Umbilical cord (tissue), 2 donors: ENCODE results near the gene TLR5. TPM values are rescaled to one million over a fixed set of nuclear protein-coding genes. Genes with fewer than 3 reads are reported as not detected.

Source experiments
- DNase-seq: peaks from one replicate; pipeline ENCODE4 v3.0.0-alpha.2; 2015; ENCODE audit warnings: low spot score
- total RNA-seq: library from RNA; depleted of rRNA; stranded (reverse); fragments of >200 nt; gene quantifications from one replicate; pipeline ENCODE4 v1.2.3, GENCODE V29; 2014; ENCODE audit warnings: low replicate concordance; ENCODE audit not compliant: insufficient read depth

TLR5 gene
- total RNA-seq, 1 donor from 2014 or later, result 23.8 TPM

DNA sequence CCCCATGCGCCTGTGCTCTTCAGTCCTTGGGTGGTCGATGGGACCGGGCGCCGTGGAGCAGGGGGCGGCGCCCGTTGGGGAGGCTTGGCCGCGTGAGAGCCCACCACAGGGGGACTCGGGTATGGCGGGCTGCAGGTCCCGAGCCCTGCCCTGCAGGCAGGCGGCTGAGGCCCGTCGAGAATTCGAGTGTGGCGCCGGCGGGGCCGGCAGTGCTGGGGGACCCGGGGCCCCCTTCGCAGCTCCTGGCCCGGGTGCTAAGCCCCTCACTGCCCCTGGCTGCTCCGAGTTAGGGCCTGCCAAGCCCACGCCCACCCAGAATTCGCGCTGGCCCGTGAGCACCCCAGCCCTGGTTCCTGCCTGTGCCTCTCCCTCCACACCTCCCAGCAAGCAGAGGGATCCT lies 26.1 kb downstream of the TLR5 start:
- no peak for DNase-seq

DNA sequence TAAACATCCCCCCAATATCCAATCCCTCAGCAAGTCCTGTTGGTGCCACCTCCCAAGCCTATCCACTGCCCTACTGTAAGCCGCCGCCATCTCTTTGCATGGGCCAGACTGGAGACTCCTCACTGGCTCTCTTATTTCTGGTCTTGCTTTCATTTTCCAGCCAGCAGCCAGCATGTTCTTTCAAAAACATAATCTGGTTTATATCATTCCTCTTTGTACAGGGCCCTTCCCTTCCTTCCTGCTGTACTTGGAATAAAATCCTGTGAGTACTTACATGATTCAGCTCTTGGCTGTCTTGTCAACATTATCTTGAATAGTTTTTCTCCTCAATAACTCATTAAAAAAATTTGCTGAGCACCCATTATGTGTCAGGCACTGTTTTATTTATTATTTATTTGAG lies 28.2 kb downstream of the TLR5 start:
- peak; percentile 95 for DNase-seq

DNA sequence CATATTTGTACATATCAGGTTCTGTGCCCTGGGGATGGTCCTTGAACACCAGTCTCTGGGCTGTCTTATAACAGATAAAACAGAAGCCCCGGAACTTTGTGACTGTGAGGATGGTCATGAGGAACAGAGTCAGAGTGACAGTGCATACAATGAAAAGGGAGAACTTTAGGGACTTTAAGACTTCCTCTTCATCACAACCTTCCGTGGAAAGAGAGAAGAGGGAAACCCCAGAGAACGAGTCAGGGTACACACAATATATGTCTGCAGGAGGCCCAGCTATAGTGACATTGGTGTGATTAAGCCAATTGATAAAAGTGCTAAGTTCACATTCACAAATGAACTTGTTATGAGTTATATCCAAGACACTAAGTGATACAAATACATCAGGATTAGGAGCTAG lies 32.1 kb downstream of the TLR5 start:
- no peak for DNase-seq

DNA sequence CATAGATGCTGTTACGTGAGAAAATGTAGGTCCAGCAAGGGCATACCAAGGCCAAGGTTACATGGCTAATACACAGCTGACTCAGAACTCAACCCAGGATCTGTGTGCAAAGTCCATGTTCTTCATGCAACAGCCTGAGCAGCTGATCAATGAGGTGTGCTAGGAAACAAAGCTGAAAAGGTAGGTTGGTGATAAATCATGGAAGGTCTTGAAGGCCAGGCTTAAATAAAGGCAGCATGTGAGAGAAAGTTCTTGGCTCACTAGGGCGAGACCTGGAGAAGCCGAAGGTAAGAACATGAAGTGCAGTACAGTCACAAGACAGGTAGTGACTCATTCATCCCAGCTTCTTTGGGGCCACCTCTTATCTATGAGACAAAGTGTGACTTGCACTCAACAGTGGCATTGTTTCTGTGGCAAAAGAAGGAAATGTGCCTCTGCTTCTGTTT lies 33.4 kb downstream of the TLR5 start:
- DNase-seq, result no peak

DNA sequence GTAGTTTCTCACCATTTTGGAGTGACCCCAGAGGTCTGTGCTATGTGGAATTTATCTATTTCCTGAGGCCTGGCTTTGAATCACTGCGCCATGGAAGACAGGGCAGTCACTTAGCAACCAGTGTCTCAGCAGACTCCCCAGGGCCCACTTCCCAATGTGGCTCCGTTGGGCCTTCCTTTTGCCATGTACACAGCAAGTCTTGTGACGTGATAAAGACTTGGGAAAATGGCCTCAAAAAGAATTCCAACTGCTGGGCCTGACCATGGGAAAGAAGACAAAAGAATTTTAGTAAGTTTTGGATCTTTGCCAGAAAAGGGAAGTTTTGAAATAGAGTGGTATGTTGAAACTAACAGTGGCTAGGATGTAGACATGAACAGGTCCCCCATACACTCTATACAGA lies 36.2 kb downstream of the TLR5 start:
- DNase-seq, result no peak

DNA sequence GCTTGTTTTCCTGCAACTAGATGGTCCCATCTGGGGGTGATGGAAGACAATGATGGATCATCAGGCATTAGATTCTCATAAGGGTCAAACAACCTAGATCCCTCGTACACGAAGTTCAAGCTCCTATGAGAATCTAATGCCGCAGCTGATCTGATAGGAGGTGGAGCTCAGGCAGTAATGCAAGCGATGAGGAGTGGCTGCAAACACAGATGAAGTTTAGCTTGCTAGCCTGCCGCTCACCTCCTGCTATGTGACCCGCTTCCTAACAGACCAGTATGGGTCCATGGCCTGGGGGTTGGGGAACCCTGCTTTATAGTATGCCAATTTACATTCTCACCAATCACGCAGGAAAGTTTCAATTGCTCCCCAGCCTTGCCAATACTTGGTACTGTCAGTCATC lies 37.5 kb downstream of the TLR5 start:
- DNase-seq, result no peak

DNA sequence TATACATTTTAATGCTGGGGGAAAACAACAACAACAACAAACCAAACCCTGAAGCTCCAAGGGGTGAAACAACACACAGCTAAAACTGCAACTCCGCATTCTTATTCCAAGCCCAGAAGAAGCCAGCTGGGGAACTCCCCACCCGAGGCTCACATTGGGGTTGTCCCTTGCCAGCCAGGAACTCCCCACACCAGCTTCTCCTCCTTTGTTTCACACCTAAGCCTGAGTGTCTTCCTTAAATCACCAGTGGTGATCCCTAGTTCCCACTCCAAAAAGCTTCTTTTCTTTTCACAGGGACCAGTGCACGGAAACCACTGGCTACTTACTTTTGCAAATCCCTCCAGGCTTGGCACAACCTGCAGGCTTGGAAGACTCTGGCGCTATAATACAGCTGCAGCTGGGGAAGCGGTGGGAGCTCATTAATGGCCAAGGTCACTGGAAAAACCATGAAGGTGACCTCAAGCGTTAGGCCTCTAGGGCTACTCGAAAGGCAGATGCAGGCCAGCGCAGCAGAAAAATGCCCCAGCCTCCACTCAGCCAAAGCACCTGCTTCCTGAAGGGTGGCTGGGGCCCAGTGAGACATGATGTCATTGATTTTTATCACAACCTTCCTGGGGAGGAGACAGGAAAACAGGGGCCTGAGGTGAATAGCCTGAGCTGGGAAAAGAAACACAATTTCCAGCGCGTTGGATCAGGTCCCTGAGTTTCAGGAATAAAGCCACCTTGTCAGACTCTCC lies 40.1 kb downstream of the TLR5 start:
- DNase-seq, result no peak

DNA sequence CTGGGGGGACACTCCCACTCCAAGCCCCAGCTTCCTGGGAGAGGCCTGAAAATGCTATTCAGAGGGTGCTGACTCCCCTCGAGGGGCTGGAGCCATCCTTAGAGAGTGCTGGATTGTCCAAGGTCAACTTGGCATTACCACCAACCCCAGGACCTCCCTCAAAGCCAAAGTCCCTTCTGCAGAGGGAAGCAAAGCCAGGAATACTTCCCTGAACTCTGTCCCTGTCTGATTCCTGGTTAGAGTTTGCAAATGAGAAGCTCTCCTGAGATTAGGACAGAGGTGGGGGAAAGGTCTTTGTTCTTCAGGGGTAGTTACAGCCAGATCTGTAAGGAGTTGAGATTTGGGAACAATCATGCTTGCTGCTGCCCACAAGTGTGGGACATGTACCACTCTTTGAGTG lies 45.3 kb downstream of the TLR5 start:
- DNase-seq, result no peak

DNA sequence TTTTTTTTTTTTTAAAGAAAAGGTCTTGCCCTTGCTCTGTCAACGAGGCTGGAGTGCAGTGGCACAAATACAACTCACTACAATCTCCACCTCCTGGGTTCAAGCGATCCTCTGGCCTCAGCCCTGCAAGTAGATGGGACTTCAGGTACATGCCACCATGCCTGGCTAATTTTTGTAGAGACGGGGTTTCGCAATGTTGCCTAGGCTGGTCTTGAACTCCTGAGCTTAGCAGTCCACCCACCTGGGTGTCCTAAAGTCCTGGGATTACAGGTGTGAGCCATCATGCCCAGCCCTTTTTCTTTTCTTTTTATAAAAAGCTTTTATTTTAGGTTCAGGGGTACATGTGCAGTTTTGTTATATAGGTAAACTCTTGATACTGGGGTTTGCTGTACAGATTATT lies 47.2 kb downstream of the TLR5 start:
- no peak for DNase-seq

DNA sequence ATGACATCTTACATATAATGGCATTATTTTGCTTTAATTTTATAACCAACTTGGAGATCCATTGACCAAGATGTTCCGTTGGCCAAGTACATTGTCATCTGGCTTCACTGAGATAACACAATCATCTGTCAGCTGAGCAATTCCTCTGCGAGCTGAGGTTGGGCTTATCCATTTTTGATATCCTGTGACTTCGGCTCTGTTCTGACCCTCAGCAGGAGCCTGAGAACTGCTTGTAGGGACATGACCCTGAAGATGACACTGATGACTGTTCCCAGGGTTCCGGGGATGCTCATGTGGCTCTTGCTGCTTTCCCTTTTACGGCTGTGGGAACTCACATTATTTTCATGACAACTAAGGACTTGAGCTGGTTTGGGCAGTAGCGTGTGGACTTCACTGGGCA lies 51.2 kb downstream of the TLR5 start:
- DNase-seq, result no peak

DNA sequence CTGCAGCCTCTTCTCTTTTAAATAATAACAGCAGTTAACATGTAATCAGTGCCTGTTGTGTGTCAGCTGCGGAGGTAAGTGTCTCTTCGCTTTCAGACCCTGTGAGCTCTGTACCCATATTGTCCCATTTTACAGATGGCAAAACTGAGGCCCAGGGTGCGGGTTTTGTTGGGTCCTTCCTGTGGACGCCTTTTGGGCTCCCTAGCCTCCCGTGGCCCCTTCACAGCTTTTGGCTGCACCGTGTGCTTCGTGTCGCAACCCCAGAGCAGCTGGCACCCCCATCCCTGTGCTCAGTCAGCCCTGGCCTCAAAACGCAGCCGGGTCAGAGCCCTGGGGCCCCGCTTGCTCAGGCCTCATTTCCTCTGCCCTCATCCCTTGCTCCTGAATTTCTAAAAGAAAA lies 53.8 kb downstream of the TLR5 start:
- no peak for DNase-seq

DNA sequence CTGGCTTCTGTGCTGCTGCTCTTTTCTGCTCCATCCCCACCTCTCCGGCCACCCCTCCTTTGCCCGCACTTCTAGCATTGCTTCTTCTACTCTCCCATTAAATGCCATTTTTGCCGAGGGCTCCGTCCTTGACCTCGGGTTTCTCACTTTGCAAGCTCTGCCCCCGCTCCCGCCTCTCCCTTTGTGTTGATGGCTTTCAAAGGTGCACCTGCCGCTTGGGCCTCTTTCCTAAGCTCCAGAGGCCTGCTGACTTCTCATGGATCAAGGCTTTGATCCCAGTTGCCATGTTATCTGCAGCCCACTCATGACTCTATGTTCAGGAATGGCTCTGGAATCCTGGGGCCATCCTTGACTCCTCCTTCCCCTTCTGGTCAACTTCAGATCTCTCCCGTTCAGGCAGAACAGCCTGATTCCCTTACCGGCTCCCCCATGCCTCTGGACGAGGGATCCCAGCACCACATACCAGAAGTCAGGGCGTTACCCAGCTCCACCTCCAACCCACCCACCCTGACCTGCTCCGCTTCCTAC lies 54.3 kb downstream of the TLR5 start:
- DNase-seq, result peak; percentile 85

DNA sequence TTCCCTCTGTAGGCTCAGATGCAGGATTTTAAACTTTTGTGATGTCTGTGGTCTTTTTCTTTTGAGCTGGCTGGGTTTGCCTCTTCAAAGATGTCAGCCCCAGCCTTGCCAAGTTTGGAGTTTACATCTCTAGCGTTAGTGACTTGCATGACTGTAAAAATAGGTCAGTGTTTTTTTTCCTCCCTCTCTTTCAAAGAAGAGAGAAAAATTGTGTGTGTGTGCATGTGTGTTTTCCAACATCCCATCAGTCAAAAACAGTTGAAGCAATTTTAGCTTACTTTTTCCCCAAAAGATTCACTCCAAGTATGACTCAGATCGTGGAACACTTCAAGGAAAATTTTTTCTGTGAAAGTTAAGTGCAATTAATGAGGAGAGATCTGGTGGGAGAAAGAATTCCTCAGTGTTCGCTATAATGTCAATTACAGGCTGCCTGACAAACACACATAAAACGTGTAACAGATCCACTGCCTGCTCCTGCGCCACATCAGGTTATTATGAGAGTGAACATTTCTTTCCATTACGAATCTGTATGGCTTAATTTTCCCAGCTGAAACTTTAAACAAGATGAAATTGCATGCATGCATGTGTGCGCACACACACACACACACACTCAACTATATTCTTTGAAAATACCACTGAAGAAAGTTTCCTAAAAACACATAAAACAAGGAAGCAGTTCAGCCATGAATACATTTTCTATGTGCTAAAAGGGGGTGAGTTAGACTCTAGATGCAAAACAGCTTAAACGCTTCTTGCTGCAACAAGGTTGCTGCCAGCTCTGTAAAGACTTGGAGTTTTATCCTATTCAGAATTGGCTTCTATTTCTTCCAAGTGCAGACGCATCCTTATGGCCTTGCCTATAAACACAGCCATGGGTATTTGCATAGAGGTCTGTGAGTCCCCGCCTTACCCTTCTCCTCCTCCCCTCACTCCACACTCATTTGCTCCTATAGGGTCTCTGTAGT lies 55.5 kb downstream of the TLR5 start:
- peak; percentile 94 for DNase-seq

DNA sequence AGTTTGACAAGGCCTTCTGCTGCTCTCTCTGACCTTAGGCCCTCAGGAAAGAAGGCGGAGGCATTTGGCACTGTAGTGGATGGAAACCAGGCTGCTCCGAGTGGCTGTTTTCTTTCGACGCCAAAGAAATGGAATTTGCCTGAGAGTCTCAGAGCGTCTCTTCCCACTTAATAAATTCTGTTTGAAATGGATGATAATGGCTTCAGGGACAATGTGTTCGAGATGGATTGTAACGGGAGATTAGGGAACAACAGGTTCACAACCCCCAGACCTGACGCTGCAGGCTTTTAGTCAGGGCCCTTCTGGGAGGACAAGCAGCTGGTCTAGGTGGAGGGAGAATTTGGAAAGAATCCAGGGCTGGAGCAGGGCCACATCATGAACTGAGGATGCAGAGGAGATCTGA lies 58.6 kb downstream of the TLR5 start:
- peak; percentile 82 for DNase-seq

DNA sequence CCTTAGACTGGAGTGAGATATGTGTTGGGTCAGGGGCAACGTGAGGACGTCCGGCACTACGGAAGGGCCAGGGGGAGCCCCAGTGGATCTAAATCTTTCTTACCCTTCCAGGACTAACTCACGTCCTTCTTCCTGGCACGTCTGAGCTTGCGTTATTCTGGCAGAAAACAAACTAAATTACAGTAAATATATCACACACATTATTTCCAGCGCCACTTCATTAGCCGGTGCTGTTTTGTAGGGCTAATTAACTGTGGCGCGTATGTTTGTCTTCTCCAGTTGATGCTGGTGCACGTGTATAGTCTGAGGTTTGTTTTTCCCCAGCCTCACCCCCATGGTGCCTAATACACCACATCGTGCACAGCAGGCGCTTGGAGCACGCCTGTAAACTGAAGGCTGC lies 59.2 kb downstream of the TLR5 start:
- DNase-seq, result no peak

DNA sequence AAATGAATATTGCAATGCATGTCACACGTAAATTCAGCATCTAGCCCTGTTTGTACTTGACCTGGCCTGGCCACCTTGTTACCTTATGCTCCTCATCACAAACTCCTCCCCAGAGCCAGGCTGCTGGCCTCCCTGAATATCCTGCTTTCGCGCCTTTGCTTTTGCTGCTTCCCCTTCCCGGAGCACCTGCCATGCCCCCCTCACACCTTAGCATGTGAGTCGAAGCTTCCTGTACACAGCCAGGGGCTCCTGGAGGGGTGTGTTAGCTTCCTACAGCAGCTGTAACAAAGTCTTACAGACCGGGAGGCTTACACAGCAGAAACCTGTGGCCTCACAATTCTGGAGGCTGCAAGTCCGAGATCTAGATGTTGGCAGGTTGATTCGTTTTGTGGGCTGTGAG lies 60.1 kb downstream of the TLR5 start:
- no peak for DNase-seq

DNA sequence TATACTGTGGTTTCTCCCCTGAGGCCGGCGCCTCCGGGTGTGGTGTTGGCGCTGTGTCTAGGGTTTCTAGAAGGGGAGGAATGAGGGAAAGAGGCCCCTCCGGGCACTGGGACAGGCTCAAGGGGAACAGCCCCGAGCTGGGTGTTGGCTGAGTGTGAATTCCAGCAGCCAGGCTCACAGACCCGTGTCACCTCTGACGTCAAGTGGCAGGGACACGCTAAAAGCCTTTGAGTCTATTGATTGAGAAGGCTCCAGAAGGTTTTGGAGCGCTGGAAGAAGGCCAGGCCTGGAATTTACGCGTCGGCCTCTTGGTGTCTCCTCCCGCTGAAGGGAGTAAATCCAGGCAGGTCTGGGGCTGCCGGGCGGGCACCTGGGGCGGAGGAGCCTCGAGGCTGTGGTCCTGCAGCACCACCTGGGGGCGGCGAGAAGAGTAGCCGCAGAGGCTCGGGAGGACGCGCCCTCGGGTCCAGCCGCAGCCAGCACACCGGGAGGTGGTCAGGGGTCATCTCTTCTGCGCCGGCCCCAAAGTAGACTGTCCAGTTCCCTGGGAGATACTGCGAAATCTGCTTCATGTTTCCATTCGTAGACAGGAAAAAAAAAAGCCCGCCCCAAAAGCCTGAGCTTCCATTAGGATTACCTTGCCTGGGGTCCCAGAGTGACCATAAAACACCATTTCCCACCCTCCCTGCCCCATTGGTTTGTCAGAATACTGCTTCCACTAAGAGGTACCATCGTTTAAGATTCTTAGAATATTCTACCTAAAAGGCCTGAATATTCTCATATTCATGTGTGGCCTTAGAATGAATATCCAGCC lies 61.7 kb downstream of the TLR5 start:
- DNase-seq, result peak; percentile 94

DNA sequence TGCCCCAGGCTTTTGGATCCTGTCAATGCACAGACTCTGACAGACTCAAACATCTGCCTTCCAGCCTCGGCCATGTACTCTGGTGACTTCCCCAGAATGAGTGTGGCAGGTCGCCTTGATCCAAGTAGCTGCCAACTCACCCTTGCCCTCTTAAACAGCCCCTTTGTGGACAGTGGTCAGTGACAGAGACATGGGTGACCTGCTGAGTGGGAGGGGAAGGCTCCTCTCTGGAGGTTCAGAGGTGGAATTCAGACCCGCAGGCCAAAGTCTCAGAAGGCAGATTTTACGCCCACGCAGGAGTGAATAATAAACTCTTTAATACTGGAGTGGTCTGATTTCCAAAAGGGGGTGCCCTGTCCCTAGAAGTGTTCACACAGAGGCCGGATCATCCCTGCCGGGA lies 63.5 kb downstream of the TLR5 start:
- DNase-seq, result no peak

DNA sequence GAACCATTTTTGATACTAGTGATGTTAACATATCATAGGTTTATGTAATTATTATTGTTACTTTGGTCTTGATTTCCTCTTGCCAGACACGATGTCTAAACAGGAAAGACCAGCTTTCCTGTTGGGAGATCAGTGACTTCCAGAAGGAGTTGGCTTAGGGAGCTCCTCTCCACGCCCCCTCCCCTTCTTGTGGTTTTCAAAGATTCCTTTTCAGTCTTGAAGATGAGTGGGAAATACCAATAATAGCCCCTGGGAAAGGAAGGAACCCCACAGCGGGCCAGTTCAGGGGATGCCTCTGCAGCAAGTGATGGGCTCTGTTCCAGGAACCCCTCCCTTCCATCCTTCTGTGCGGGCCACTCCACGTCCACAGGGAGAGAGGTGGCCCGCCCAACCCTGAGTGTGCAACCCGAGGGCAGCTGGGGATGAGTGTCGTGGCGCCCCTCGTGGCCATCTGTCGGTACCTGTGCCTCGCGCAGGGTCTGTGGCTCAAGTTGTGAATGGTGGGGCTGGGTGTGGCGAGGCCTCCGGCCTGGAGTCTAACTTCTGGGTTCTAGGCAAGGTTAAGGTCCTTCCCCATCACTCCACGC lies 65.7 kb downstream of the TLR5 start:
- DNase-seq, result no peak

DNA sequence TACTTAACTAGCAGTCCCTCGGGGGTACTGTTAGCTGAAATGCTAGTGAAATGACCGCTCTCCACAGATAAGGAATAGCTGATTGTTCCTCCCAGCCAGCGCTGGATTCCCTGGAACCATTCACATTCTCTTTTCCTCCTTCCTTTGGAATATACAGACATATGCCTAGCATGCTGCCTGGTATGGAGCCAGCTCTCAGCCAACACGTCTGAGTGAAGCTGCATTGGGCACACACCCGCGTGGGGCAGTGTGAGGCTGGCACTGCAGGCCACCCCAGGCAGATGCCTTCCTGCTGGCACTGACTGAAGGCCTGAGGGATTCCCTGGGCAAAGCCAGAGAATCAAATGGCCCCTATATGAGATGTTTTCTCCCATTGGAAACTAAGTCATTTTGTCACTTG lies 66.7 kb downstream of the TLR5 start:
- DNase-seq, result no peak

DNA sequence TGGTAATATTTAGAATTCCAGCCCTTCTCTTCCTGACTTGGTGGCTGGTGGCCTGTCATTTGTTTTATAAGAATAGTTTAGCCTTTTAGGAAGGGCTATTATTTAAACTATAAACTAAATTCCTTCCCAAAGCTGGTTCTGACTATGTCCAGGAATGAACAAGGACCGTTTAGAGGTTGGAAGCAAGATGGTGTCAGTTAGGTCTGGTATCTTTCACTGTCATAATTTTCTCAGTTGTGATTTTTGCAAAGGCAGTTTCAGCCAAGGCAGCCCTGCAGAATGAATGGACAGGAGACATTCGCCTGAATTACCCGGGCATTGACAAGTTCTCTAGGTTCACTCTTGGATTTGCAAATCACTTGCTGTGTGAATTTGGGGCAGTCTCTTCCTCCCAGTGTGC lies 67.2 kb downstream of the TLR5 start:
- DNase-seq, result no peak
